NCI-H1092 (cell line): ENCODE results near the gene CGB1.
"Not testable (repeated sequence)": the region's sequence is repeated elsewhere in the genome, so short reads cannot be mapped to it uniquely, and the experiment has no call there.

Experiments
- DNase-seq: peaks from one replicate; lab custom pipeline; 2025; lab: John Stamatoyannopoulos, UW

The CGB1 gene

GRCh38 chr19:49020931-49021895 lies 15.5 kb downstream of the CGB1 start:
- DNase-seq: no peak

GRCh38 chr19:49020342-49020741 lies 16.4 kb downstream of the CGB1 start:
- no peak for DNase-seq

- DNase-seq: peak; percentile 10
Measured at GRCh38 chr19:49019242-49019932, 17.3 kb downstream of the CGB1 start.

GRCh38 chr19:49018388-49019241 lies 18.1 kb downstream of the CGB1 start:
- not testable (repeated sequence) for DNase-seq

- no peak for DNase-seq
Measured at GRCh38 chr19:49017666-49018351, 18.9 kb downstream of the CGB1 start.

- no peak for DNase-seq
Measured at GRCh38 chr19:49017041-49017665, 19.5 kb downstream of the CGB1 start, which contains the start of gene LHB. TSS of gene LHB (minus strand) at chr19:49017091. CDS start at chr19:49017081, 10 bp downstream.

GRCh38 chr19:49016067-49016839 lies 20.4 kb downstream of the CGB1 start:
- no peak for DNase-seq

GRCh38 chr19:49014870-49015255 lies 21.8 kb downstream of the CGB1 start:
- no peak for DNase-seq

- DNase-seq: no peak
Measured at GRCh38 chr19:49014123-49014869, 22.4 kb downstream of the CGB1 start.

GRCh38 chr19:49011194-49011593 lies 25.5 kb downstream of the CGB1 start:
- no peak for DNase-seq

- DNase-seq: no peak
Measured at GRCh38 chr19:49010453-49010852, 26.2 kb downstream of the CGB1 start.

GRCh38 chr19:49009828-49010227 lies 26.9 kb downstream of the CGB1 start:
- DNase-seq: no peak

- DNase-seq: no peak
Measured at GRCh38 chr19:49006905-49007304, 29.8 kb downstream of the CGB1 start.

- DNase-seq: no peak
Measured at GRCh38 chr19:49004964-49005614, 31.6 kb downstream of the CGB1 start.

GRCh38 chr19:49004133-49004532 lies 32.6 kb downstream of the CGB1 start:
- no peak for DNase-seq

GRCh38 chr19:48999481-49000325 lies 37.0 kb downstream of the CGB1 start:
- no peak for DNase-seq

GRCh38 chr19:48997972-48998371 lies 38.7 kb downstream of the CGB1 start:
- DNase-seq: peak; percentile 9

GRCh38 chr19:48994035-48994386 lies 42.7 kb downstream of the CGB1 start:
- DNase-seq: no peak
